NCI-H345 (cell line): Measurements from ENCODE around the gene FBLN5.

ENCODE experiments used
- DNase-seq: peaks from one replicate; lab custom pipeline; 2025; lab: John Stamatoyannopoulos, UW

The FBLN5 gene

DNA sequence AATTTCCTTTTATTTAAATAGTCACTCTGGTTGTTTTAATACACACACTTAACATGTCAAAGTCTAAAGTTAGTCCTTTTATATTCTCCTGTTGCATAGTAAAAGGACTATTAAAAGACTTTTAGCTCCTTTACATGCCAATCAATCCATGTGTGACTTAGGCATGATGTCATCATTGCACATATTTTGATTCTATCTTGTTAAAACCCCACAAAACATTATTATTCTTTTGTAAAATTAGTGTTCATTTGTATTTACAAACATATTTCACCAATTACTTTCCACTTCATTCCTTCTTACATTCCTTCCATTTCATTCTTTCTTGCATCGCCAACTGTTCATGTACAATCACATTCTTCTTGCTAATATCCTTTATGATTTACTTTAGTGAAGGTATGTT, 119.7 kb downstream of the FBLN5 start:
- DNase-seq = no peak
